ENCODE results near the gene SPDEF.

The SPDEF gene

DNA sequence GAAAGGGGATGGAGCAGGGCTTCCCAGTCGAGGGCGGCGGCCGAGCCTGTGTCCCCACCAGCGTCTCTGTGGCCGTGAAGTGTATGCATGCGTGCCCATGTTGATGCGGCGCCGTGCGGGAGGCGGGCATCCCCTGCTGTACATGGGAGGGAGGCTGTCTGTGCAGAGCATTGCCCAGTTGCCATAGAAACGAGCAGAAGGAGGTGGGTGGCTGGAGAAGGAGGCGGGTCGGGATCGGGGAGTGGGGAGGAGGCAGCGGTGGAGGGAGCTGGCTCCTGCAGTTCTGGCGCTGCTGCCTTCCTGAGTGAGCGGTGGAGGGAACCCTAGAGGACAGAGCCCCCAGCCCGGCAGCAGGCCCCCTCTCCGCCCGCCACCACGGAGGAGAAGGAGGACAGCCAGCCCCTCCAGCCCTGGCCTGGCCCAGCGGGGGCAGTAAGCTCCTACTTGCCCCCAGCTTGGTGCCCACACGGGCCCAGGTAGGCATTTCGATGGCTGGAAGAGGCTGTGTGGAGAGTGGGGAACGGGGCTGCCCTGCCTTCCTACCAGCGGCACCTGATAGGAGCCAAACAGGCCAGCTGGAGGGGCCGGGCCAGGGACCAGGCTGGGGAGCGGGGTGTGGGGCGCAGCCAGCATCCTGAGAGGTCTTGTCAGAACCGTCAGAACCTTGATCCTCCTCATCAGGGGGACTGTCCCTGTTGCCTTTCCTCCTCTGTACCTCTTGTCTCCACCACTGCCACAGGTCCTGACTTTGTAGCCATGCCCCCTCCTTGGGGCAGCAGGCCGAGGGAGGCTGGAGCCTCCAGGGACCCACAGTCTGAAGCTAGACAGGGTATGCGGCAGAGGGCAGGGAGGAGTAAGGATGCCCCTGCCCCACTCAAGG lies 41.3 kb downstream of the SPDEF start:
- Histone ChIP-seq H3K9ac (ENCODE audit: low read depth, low read length) (peak overlapping the region; percentile 25; the same call in 1 of the 2 replicates), H3K4me3 (ENCODE audit: low read length) (peak overlapping the region; percentile 76), H3K4me1 (ENCODE audit: insufficient read depth, low read length) (peaks cover 5% of the 10 kb centered on the region; the same call in 1 of the 2 replicates), H3K27ac (ENCODE audit: low read length) (no peak overlapping the region), H3K27me3 (ENCODE audit: insufficient read depth, low read length) (peaks cover 23% of the 10 kb centered on the region), H3K9me3 (ENCODE audit: insufficient read depth, low read depth, low read length) (0 out of 2 replicates have a peak, but pooled peaks cover 2% of the 10 kb centered on the region), H3K36me3 (ENCODE audit: insufficient read depth, low read depth, low read length) (no peaks in the 10 kb centered on the region)

DNA sequence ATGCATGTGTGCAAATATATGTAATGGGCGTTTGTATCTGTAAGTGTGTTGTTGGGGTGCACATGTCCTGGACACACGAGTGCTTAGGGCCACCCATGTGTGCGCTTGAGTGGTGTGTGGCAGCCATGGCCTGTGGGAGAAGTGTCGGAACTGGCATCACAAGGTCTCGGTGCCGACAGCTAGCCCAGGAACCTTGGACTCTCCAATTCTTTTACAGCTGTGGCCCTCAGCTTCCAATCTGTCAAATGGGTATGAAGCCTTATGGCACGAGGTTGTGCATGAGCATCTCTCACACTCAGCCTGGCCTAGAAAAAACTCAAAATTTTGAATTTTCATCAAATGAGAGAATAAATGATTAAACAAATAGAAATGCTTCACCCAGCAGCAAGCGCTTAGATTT lies 42.0 kb downstream of the SPDEF start:
- Histone ChIP-seq H3K9ac (ENCODE audit: low read depth, low read length) (no peak overlapping the region), H3K4me1 (ENCODE audit: insufficient read depth, low read length) (peaks cover 5% of the 10 kb centered on the region; the same call in 1 of the 2 replicates), H3K27ac (ENCODE audit: low read length) (no peak overlapping the region), H3K36me3 (ENCODE audit: insufficient read depth, low read depth, low read length) (no peaks in the 10 kb centered on the region), H3K9me3 (ENCODE audit: insufficient read depth, low read depth, low read length) (0 out of 2 replicates have a peak, but pooled peaks cover 3% of the 10 kb centered on the region), H3K4me3 (ENCODE audit: low read length) (peak overlapping the region; percentile 76; the same call in 1 of the 2 replicates), H3K27me3 (ENCODE audit: insufficient read depth, low read length) (peaks cover 23% of the 10 kb centered on the region)

DNA sequence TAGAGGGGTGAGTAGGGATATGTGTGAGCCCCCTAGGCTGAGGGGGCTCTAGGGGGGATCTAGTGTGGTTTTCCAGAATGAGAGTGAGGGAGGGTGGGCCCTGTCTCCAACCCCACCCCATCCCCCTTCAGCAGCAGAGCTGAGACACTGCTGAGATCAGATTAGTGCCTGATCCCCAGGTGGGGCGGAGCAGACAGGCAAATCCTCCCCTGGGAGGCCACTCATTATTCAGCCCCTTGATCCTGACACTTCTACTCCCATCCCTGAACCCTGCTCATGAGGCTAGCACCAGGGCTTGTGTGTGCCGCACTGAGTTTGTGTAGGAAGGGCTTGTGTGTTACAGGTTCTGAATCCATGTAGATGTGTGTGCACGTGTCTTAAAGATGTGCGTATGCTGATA lies 42.5 kb downstream of the SPDEF start:
- H3K4me3 ChIP-seq (ENCODE audit: low read length): no peak overlapping the region
- H3K4me1 ChIP-seq (ENCODE audit: insufficient read depth, low read length): peaks cover 5% of the 10 kb centered on the region; the same call in 1 of the 2 replicates
- no peak overlapping the region for H3K9ac ChIP-seq (ENCODE audit: low read depth, low read length)
- H3K36me3 ChIP-seq (ENCODE audit: insufficient read depth, low read depth, low read length): no peaks in the 10 kb centered on the region
- H3K27ac ChIP-seq (ENCODE audit: low read length): no peak overlapping the region
- 0 out of 2 replicates have a peak, but pooled peaks cover 3% of the 10 kb centered on the region for H3K9me3 ChIP-seq (ENCODE audit: insufficient read depth, low read depth, low read length)
- peaks cover 23% of the 10 kb centered on the region for H3K27me3 ChIP-seq (ENCODE audit: insufficient read depth, low read length)

DNA sequence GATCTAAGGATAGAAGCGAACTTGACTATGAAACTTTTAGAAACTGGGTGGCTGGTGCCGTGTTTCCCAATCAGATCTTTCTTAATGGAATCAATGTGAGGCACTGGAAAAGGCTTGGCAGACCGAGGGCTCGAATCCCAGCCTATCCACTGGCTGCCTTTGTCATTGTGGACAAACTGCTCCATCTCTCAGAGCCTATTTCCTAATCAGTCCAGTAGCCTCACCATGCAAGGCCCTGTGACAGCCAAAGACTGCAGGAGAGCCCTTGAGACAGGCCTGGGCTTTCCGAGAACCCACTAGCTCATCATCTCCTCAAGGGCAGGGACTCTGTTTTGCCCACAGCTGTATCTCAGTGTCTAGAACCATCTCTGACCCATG lies 43.4 kb downstream of the SPDEF start:
- H3K36me3 ChIP-seq (ENCODE audit: insufficient read depth, low read depth, low read length): no peaks in the 10 kb centered on the region
- no peak overlapping the region for H3K4me3 ChIP-seq (ENCODE audit: low read length)
- peaks cover 5% of the 10 kb centered on the region; the same call in 1 of the 2 replicates for H3K4me1 ChIP-seq (ENCODE audit: insufficient read depth, low read length)
- H3K27ac ChIP-seq (ENCODE audit: low read length): no peak overlapping the region
- H3K9me3 ChIP-seq (ENCODE audit: insufficient read depth, low read depth, low read length): 0 out of 2 replicates have a peak, but pooled peaks cover 3% of the 10 kb centered on the region
- H3K27me3 ChIP-seq (ENCODE audit: insufficient read depth, low read length): peaks cover 23% of the 10 kb centered on the region
- no peak overlapping the region for H3K9ac ChIP-seq (ENCODE audit: low read depth, low read length)

DNA sequence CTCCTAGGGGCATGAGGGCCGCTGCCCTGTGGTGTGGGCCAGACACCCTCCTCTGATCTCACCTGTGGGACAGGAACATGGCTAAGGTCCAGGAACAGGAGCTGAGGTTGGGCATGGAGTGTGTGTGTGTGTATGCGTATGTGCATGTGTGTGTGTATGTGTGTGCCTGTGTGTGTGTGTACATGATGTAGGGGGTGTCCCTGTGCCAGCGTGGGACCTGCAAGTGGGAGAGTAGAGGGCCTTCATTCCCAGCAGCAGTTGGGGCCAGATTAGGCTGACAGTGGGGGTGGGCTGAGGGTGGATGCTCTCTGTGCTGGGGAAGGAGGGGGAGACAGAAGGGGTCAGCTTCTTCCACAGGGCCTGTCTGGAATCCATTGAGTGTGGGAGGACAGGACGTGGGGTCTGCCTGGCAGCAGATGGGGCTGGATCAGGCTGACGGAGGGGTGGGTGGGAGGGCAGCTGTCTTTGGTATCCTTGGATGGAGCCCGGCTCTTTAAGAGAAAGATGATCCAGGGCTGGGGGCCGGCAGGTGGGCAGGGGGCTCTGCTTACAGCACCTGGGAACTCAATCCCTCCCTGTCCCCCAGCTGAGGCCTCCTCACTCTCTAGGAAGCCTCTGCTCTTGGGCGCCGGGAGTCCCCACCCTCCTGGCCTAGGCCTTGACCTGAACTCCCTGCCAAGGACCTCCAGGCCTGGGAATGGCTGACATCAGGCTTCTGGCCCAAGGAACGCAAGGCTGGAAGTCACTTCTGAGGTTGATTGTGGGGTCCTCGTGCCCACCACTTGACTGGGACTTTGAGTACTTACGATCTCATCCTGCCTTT lies 44.0 kb downstream of the SPDEF start:
- H3K4me1 ChIP-seq (ENCODE audit: insufficient read depth, low read length): peaks cover 5% of the 10 kb centered on the region; the same call in 1 of the 2 replicates
- H3K27me3 ChIP-seq (ENCODE audit: insufficient read depth, low read length): peaks cover 23% of the 10 kb centered on the region
- H3K36me3 ChIP-seq (ENCODE audit: insufficient read depth, low read depth, low read length): no peaks in the 10 kb centered on the region
- no peak overlapping the region for H3K9ac ChIP-seq (ENCODE audit: low read depth, low read length)
- 0 out of 2 replicates have a peak, but pooled peaks cover 3% of the 10 kb centered on the region for H3K9me3 ChIP-seq (ENCODE audit: insufficient read depth, low read depth, low read length)
- no peak overlapping the region for H3K4me3 ChIP-seq (ENCODE audit: low read length)
- no peak overlapping the region for H3K27ac ChIP-seq (ENCODE audit: low read length)

DNA sequence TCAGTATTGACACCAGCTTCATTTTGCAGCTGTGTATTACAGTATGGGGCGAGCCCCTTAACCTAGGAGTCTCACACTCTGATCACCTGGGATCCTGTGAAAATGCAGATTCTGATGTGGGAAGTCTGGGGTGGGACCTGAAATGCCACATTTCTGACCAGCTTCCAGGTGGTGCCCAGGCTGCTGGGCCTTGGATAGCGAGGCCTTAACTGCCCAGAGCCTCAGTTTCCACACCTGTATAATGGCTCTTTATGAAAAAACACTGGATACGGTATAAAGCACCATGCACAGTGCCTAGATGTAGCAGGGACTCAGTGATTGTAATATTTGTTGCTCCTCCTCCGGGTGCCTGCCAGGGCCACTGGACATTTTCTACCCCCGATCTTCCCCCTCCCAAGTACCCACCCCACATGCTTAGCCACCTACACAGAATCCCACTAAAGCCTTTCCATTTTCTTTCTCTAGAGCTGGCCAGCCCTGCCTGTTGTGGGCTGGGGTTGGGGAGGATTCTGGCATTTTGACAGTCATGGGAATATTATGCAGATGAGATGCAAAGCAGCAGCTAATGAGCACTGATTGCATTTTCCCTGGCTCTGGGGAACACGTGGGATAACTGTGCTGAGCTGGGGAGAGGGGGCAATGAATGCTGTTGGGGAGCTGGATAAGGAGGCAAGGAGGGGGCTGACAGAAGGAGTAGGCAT lies 44.8 kb downstream of the SPDEF start:
- H3K4me1 ChIP-seq (ENCODE audit: insufficient read depth, low read length): peaks cover 5% of the 10 kb centered on the region; the same call in 1 of the 2 replicates
- no peak overlapping the region for H3K4me3 ChIP-seq (ENCODE audit: low read length)
- no peak overlapping the region for H3K9ac ChIP-seq (ENCODE audit: low read depth, low read length)
- H3K27me3 ChIP-seq (ENCODE audit: insufficient read depth, low read length): peaks cover 23% of the 10 kb centered on the region
- no peak overlapping the region for H3K27ac ChIP-seq (ENCODE audit: low read length)
- no peaks in the 10 kb centered on the region for H3K36me3 ChIP-seq (ENCODE audit: insufficient read depth, low read depth, low read length)
- 0 out of 2 replicates have a peak, but pooled peaks cover 3% of the 10 kb centered on the region for H3K9me3 ChIP-seq (ENCODE audit: insufficient read depth, low read depth, low read length)

DNA sequence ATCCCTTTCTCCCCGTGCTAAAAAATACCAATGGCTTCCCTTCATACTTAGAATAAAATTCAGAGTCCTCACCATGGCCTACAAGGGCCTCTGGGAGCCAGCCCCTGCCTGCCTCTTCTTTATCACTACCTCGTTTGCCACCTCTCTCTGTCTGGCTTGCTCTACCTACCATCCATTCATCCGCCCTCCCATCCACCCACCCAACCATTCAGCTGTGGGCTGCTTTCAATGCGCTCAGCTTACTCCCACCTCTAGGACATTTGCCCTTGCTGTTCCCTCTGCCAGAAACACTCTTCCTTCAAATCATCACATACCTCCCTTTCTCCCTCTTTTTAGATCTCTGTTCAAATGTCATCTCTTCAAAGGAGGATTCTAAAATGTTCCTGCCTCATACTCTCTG lies 45.8 kb downstream of the SPDEF start:
- no peak overlapping the region for H3K9ac ChIP-seq (ENCODE audit: low read depth, low read length)
- H3K27ac ChIP-seq (ENCODE audit: low read length): no peak overlapping the region
- no peak overlapping the region for H3K4me3 ChIP-seq (ENCODE audit: low read length)
- H3K36me3 ChIP-seq (ENCODE audit: insufficient read depth, low read depth, low read length): no peaks in the 10 kb centered on the region
- H3K9me3 ChIP-seq (ENCODE audit: insufficient read depth, low read depth, low read length): 0 out of 2 replicates have a peak, but pooled peaks cover 3% of the 10 kb centered on the region
- H3K4me1 ChIP-seq (ENCODE audit: insufficient read depth, low read length): peaks cover 5% of the 10 kb centered on the region; the same call in 1 of the 2 replicates
- peaks cover 14% of the 10 kb centered on the region for H3K27me3 ChIP-seq (ENCODE audit: insufficient read depth, low read length)

DNA sequence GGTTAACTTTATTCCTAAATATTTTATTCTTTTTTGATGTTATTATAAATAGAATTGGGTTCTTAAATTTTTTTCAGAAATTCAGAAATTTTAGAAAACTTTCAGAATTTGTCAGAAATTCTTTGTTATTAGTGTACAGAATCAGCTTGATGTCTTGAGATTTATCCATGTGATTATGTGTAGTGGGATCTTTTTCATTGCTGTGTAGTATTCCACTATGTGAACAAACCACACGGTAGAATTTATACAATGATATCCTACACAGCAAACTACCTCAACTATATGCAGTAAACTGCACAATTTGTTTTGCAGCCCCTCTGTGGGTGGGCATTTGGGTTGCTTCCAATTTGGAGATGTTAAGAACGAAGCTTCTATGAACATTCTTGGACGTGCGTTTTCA lies 46.3 kb downstream of the SPDEF start:
- peaks cover 3% of the 10 kb centered on the region; the same call in 1 of the 2 replicates for H3K4me1 ChIP-seq (ENCODE audit: insufficient read depth, low read length)
- peaks cover 9% of the 10 kb centered on the region; the same call in 1 of the 2 replicates for H3K27me3 ChIP-seq (ENCODE audit: insufficient read depth, low read length)
- 0 out of 2 replicates have a peak, but pooled peaks cover 3% of the 10 kb centered on the region for H3K9me3 ChIP-seq (ENCODE audit: insufficient read depth, low read depth, low read length)
- no peak overlapping the region for H3K27ac ChIP-seq (ENCODE audit: low read length)
- no peak overlapping the region for H3K4me3 ChIP-seq (ENCODE audit: low read length)
- H3K36me3 ChIP-seq (ENCODE audit: insufficient read depth, low read depth, low read length): no peaks in the 10 kb centered on the region
- no peak overlapping the region for H3K9ac ChIP-seq (ENCODE audit: low read depth, low read length)

DNA sequence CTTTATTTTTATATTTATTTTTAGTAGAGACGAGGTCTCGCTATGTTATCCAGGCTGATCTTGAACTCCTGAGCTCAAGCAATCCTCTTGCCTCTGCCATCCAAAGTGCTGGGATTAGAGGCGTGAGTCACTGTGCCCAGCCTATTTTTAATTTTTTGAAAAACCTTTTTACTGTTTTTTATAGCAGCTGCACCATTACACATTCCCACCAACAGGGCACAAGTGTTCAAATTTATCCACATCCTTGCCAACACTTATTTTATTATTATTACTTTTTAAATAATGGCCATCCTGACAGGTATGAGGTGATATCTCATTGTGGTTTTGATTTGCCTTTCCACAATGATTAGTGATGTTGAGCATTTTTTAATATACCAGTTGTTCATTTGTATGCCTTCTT lies 47.7 kb downstream of the SPDEF start:
- no peak overlapping the region for H3K9ac ChIP-seq (ENCODE audit: low read depth, low read length)
- no peak overlapping the region for H3K27ac ChIP-seq (ENCODE audit: low read length)
- no peak overlapping the region for H3K4me3 ChIP-seq (ENCODE audit: low read length)
- no peaks in the 10 kb centered on the region for H3K36me3 ChIP-seq (ENCODE audit: insufficient read depth, low read depth, low read length)
- H3K4me1 ChIP-seq (ENCODE audit: insufficient read depth, low read length): peaks cover 1% of the 10 kb centered on the region; the same call in 1 of the 2 replicates
- H3K27me3 ChIP-seq (ENCODE audit: insufficient read depth, low read length): no peaks in the 10 kb centered on the region
- H3K9me3 ChIP-seq (ENCODE audit: insufficient read depth, low read depth, low read length): 0 out of 2 replicates have a peak, but pooled peaks cover 3% of the 10 kb centered on the region

DNA sequence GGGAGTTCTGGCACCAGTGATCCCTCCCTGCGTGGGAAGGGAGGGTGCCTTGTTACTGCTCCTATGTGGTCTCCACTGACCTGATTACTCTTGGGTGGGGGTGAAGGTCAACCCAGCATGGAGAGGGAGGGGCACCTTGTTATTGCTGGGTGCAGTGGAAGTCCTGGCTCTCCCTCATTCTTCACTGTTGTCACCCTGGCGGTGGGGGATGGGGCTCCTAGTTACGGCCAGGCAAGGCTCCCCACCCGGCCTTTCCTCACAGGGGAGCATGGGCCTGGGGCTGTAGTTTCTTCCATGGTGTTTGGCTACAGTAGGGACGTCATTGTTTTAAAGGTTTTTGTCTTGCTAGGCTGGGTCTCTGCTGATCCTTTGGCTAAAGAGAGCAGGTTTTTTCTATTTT lies 49.4 kb downstream of the SPDEF start:
- Histone ChIP-seq H3K9ac (ENCODE audit: low read depth, low read length) (no peak overlapping the region), H3K4me1 (ENCODE audit: insufficient read depth, low read length) (no peaks in the 10 kb centered on the region), H3K36me3 (ENCODE audit: insufficient read depth, low read depth, low read length) (no peaks in the 10 kb centered on the region), H3K4me3 (ENCODE audit: low read length) (no peak overlapping the region), H3K27me3 (ENCODE audit: insufficient read depth, low read length) (no peaks in the 10 kb centered on the region), H3K27ac (ENCODE audit: low read length) (no peak overlapping the region), H3K9me3 (ENCODE audit: insufficient read depth, low read depth, low read length) (0 out of 2 replicates have a peak, but pooled peaks cover 3% of the 10 kb centered on the region)

DNA sequence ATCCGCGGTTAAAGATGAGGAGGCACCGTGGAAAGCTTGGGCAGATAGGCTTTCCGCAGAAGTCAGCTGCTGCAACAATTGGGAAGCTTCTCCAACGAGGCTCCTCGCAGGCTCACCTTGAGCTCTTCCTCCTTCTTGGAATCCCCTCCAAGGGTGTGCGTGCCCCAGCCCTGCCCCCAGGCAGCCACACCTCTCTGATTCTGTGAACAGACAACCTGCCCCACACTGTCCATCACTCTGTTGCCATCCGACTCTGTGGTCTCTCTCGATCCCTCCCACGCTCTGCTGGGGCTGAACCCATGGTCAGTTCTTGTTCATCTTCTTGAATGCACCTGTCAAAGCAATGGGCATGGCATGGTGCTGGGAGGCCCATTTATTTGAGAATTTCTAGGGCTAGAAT lies 58.7 kb downstream of the SPDEF start:
- H3K9me3 ChIP-seq (ENCODE audit: insufficient read depth, low read depth, low read length): peaks cover 12% of the 10 kb centered on the region
- no peaks in the 10 kb centered on the region for H3K36me3 ChIP-seq (ENCODE audit: insufficient read depth, low read depth, low read length)
- H3K9ac ChIP-seq (ENCODE audit: low read depth, low read length): no peak overlapping the region
- H3K27ac ChIP-seq (ENCODE audit: low read length): no peak overlapping the region
- H3K4me1 ChIP-seq (ENCODE audit: insufficient read depth, low read length): no peaks in the 10 kb centered on the region
- H3K27me3 ChIP-seq (ENCODE audit: insufficient read depth, low read length): no peaks in the 10 kb centered on the region
- no peak overlapping the region for H3K4me3 ChIP-seq (ENCODE audit: low read length)

All from iPS-20b (cell line).